ENCODE measurements around the gene PIP5KL1. TPM values are rescaled to one million over a fixed set of nuclear protein-coding genes. Genes with fewer than 3 reads are reported as not detected.

The PIP5KL1 gene
- total and polyA plus RNA-seq, 2 experiments from 2014 or later = 0.89 to 3.4 TPM

- peaks cover 4% of the 10 kb centered on the region for H3K36me3 ChIP-seq
- H3K27me3 ChIP-seq = no peaks in the 10 kb centered on the region
- TF ChIP-seq, protein P1, sequence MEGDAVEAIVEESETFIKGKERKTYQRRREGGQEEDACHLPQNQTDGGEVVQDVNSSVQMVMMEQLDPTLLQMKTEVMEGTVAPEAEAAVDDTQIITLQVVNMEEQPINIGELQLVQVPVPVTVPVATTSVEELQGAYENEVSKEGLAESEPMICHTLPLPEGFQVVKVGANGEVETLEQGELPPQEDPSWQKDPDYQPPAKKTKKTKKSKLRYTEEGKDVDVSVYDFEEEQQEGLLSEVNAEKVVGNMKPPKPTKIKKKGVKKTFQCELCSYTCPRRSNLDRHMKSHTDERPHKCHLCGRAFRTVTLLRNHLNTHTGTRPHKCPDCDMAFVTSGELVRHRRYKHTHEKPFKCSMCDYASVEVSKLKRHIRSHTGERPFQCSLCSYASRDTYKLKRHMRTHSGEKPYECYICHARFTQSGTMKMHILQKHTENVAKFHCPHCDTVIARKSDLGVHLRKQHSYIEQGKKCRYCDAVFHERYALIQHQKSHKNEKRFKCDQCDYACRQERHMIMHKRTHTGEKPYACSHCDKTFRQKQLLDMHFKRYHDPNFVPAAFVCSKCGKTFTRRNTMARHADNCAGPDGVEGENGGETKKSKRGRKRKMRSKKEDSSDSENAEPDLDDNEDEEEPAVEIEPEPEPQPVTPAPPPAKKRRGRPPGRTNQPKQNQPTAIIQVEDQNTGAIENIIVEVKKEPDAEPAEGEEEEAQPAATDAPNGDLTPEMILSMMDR (IDR thresholded peaks at IDR 0.05; ENCODE audit: low read depth, low read length) = no peak
- H3K4me3 ChIP-seq = no peak overlapping the region
- no peak overlapping the region for H3K27ac ChIP-seq
- no peaks in the 10 kb centered on the region for H3K4me1 ChIP-seq (ENCODE audit: low read depth)
- DNase-seq (ENCODE audit: low read depth in 1 of 2, low spot score in 1 of 2) = no peak
- no peaks in the 10 kb centered on the region for H3K9me3 ChIP-seq (ENCODE audit: low read depth)
These were observed 19.4 kb upstream of the PIP5KL1 start for GRCh38 chr9:127949827-127950512.

GRCh38 chr9:127947841-127948710, 17.5 kb upstream of the PIP5KL1 start:
- no peaks in the 10 kb centered on the region for H3K27me3 ChIP-seq
- H3K4me3 ChIP-seq = no peak overlapping the region
- no peak overlapping the region for H3K27ac ChIP-seq
- DNase-seq (ENCODE audit: low read depth in 1 of 2, low spot score in 1 of 2) = no peak
- TF ChIP-seq, protein P1 (IDR thresholded peaks at IDR 0.05; ENCODE audit: low read depth, low read length) = no peak
- H3K4me1 ChIP-seq (ENCODE audit: low read depth) = no peaks in the 10 kb centered on the region
- H3K9me3 ChIP-seq (ENCODE audit: low read depth) = no peaks in the 10 kb centered on the region
- peaks cover 9% of the 10 kb centered on the region for H3K36me3 ChIP-seq

GRCh38 chr9:127946728-127947127, 16.2 kb upstream of the PIP5KL1 start:
- TF ChIP-seq, protein P1 (IDR thresholded peaks at IDR 0.05; ENCODE audit: low read depth, low read length) = no peak
- Histone ChIP-seq H3K36me3 (peaks cover 13% of the 10 kb centered on the region), H3K27me3 (no peaks in the 10 kb centered on the region), H3K4me3 (no peak overlapping the region), H3K27ac (peak overlapping the region; percentile 39), H3K9me3 (ENCODE audit: low read depth) (no peaks in the 10 kb centered on the region), H3K4me1 (ENCODE audit: low read depth) (no peaks in the 10 kb centered on the region)
- DNase-seq (ENCODE audit: low read depth in 1 of 2, low spot score in 1 of 2) = no peak

DNA sequence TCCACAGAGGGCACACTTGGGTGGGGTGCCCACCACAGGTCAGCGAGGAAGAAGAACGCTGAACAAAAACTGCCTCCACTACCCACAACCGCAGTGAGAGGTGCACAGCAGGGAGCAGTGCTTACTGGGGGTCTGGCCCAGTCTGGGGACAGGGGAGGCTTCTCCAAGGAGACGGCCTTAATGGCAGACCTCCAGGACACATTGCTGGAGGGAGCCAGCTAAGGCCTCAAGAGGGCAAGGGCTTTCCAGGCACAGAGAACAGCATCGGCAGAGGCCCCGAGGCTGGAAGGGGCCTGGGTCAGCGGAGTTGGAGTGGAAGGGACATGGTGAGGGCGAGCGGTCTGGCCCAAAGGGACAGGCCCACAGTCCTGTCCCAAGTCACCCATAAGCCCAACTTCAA, 15.4 kb upstream of the PIP5KL1 start:
- TF ChIP-seq, protein P1 (IDR thresholded peaks at IDR 0.05; ENCODE audit: low read depth, low read length) = no peak
- no peak overlapping the region for H3K4me3 ChIP-seq
- peak overlapping the region; percentile 39 for H3K27ac ChIP-seq
- DNase-seq (ENCODE audit: low read depth in 1 of 2, low spot score in 1 of 2) = no peak
- no peaks in the 10 kb centered on the region for H3K27me3 ChIP-seq
- H3K4me1 ChIP-seq (ENCODE audit: low read depth) = no peaks in the 10 kb centered on the region
- H3K9me3 ChIP-seq (ENCODE audit: low read depth) = no peaks in the 10 kb centered on the region
- H3K36me3 ChIP-seq = peaks cover 13% of the 10 kb centered on the region

- H3K9me3 ChIP-seq (ENCODE audit: low read depth) = no peaks in the 10 kb centered on the region
- no peaks in the 10 kb centered on the region for H3K4me1 ChIP-seq (ENCODE audit: low read depth)
- peaks cover 13% of the 10 kb centered on the region for H3K36me3 ChIP-seq
- TF ChIP-seq, protein P1 (IDR thresholded peaks at IDR 0.05; ENCODE audit: low read depth, low read length) = no peak
- H3K4me3 ChIP-seq = no peak overlapping the region
- no peak overlapping the region for H3K27ac ChIP-seq
- H3K27me3 ChIP-seq = no peaks in the 10 kb centered on the region
- DNase-seq (ENCODE audit: low read depth in 1 of 2, low spot score in 1 of 2) = no peak
These were observed 14.8 kb upstream of the PIP5KL1 start for GRCh38 chr9:127945338-127945737.

Data from cardiac muscle cell (in vitro differentiated cells and primary cell).